ENCODE data around the gene HRH4. TPM values are rescaled to one million over a fixed set of nuclear protein-coding genes. Genes with fewer than 3 reads are reported as not detected.

HRH4 gene
- total and polyA plus RNA-seq, 10 of the 15 experiments (the other 5 are each of a cell fraction or from before 2014, with no cell fraction given) = not detected

DNA sequence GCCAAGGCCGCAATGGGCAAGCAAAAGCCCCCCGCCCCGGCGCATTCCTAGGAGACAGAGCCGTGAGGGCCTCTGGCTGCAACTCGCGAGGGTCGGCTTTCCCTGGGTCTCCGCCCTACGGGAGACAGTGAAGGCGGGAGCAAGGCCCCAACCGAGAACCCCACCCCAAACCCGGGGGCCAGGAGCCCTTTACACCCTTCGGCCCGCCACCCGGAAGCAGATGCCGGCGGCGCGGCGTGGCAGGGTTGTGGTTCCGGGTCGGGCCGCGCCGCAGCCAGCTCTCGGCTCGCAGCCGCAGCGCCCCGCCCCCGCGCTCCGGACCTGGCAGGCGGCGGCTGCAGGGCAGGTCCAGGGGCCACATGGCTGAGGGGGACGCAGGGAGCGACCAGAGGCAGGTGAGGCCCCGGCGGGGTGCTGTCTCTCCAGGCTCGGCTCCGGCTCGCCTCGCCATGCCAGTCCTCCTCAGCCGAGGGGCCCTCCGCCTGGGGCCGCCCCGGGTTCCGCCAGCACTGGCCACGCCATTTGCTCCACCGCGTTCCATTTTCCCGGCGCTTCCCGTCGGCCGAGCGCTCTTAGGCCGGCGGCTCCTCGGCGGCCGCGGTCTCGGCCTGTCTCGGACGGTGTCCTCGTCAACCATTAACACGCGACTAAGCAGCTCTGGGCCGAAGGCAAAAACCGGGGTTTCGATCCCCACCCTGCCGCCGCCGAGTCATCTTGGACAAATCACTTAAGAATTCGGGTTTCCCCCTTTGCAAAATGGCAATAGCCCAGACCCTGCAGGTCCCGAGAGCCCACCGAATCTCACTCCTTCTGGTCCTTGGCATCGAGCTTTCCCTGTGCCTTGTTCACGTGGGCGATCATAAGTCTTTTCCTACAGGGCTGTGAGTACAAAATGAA, 33.8 kb upstream of the HRH4 start, which contains the start of gene IMPACT (continued):
- TF ChIP-seq ZNF687 (IDR thresholded peaks at IDR 0.05) (0 out of 2 replicates have a peak, but pooled peaks have one; percentile 48), RUNX3 (IDR thresholded peaks at IDR 0.05; ENCODE audit: low read length) (no peak)

GRCh38 chr18:24427484-24427883, 33.0 kb upstream of the HRH4 start:
- Histone ChIP-seq H3K4me2 (ENCODE audit: control insufficient read depth, insufficient read depth) (no peak overlapping the region; the same call in 1 of the 2 replicates), H3K36me3 (ENCODE audit: control insufficient read depth in 2 of 2, insufficient read depth in 2 of 2, low read length in 1 of 2) (no peaks in the 10 kb centered on the region), H2AFZ (ENCODE audit: control insufficient read depth, low read depth, low read length) (no peak overlapping the region), H4K20me1 (ENCODE audit: control insufficient read depth, insufficient read depth) (no peaks in the 10 kb centered on the region), H3K27ac (ENCODE audit: control insufficient read depth, insufficient read depth) (no peak overlapping the region), H3K9ac (ENCODE audit: control insufficient read depth, insufficient read depth, low read length) (no peak overlapping the region), H3K4me1 (ENCODE audit: control insufficient read depth, insufficient read depth, low read length) (peaks cover 6% of the 10 kb centered on the region; the same call in 1 of the 2 replicates), H3K4me3 (0 out of 2 replicates have a peak overlapping the region, but pooled peaks have one; percentile 57), H3K79me2 (ENCODE audit: control insufficient read depth, insufficient read depth, low read length) (no peaks in the 10 kb centered on the region), H3K9me3 (replicated peaks; ENCODE audit: control insufficient read depth, insufficient read depth, low read length) (peaks cover 8% of the 10 kb centered on the region; the same call in 2 of the 3 replicates), H3K27me3 (replicated peaks in 1 of 2; ENCODE audit: control insufficient read depth in 2 of 2, insufficient read depth in 2 of 2, low read length in 1 of 2) (no peaks in the 10 kb centered on the region; a peak in 1 of 4 replicates)
- DNase-seq (ENCODE audit: low read depth, low spot score) (no peak), FAIRE-seq (no peak), ATAC-seq (no peak)
- no TSS peak for BruUV-seq (replicated peaks)
- in situ Hi-C loops (cut with MboI) = no loop called here
- ChIA-PET CTCF (no interaction called here), RAD21 (ENCODE audit: unreplicated experiment) (no interaction called here), POLR2A (no interaction called here), SMC1A (ENCODE audit: uncharacterized antibody, unreplicated experiment) (no interaction called here)
- TF ChIP-seq POLR2AphosphoS5 (IDR thresholded peaks at IDR 0.05; ENCODE audit: low read length) (no peak), NFYA (IDR thresholded peaks at IDR 0.05; ENCODE audit: borderline replicate concordance, low read depth, low read length) (no peak), ZBTB4 (CRISPR knock-in tag; IDR thresholded peaks at IDR 0.05) (no peak)
- WGBS (ENCODE audit: insufficient coverage, insufficient replicate concordance, low lambda C conversion rate, missing lambda C conversion rate) = 43% methylated on average over 3 of the region's 3 CpGs
- intact Hi-C loops (cut with micrococcal nuclease; ENCODE audit: unreplicated experiment) = no loop called here

All from GM12878 (cell line).